Memory B cell (primary cell): ENCODE results near the gene GKN1.
A peak's percentile ranks its signal among the peaks of the same experiment; 100 is the strongest.

Experiments
- ATAC-seq: fragments of 150-1000 bp; cut with Tn5 transposase; 2 replicates; pipeline ENCODE4 v1.10.0; 2021; ENCODE audit warnings: low read depth, mild to moderate bottlenecking, moderate library complexity
- DNase-seq, 2 donors: peaks; one replicate each; pipeline ENCODE4 v3.0.0; 2022; ENCODE audit warnings: low spot score in 2 of 2
- H3K27ac Mint-ChIP-seq: one replicate; pipeline ENCODE4 v1.8.0; 2022; ENCODE audit warnings: mild to moderate bottlenecking, moderate library complexity, mixed read lengths
- H3K27me3 Mint-ChIP-seq: one replicate; pipeline ENCODE4 v1.8.0; 2022; ENCODE audit warnings: mixed read lengths
- H3K36me3 Mint-ChIP-seq: one replicate; pipeline ENCODE4 v1.8.0; 2022; ENCODE audit warnings: mild to moderate bottlenecking, mixed read lengths
- H3K4me1 Mint-ChIP-seq: one replicate; pipeline ENCODE4 v1.8.0; 2022; ENCODE audit warnings: mixed read lengths
- H3K4me3 Mint-ChIP-seq: one replicate; pipeline ENCODE4 v1.8.0; 2022; ENCODE audit warnings: mild to moderate bottlenecking, moderate library complexity, mixed read lengths
- H3K9me3 Mint-ChIP-seq: one replicate; pipeline ENCODE4 v1.8.0; 2022; ENCODE audit warnings: mixed read lengths

The GKN1 gene

GRCh38 chr2:69007169-69007568, 32.7 kb downstream of the GKN1 start:
- peaks cover 5% of the 10 kb centered on the region for H3K9me3 Mint-ChIP-seq
- peaks cover 26% of the 10 kb centered on the region for H3K27me3 Mint-ChIP-seq
- DNase-seq = no peak
- no peak overlapping the region for H3K27ac Mint-ChIP-seq
- H3K36me3 Mint-ChIP-seq = no peaks in the 10 kb centered on the region
- H3K4me1 Mint-ChIP-seq = no peaks in the 10 kb centered on the region
- no peak for ATAC-seq
- H3K4me3 Mint-ChIP-seq = no peak overlapping the region

GRCh38 chr2:69007603-69008002, 33.2 kb downstream of the GKN1 start:
- DNase-seq = no peak
- peaks cover 1% of the 10 kb centered on the region for H3K36me3 Mint-ChIP-seq
- peaks cover 3% of the 10 kb centered on the region for H3K9me3 Mint-ChIP-seq
- no peak overlapping the region for H3K4me3 Mint-ChIP-seq
- H3K4me1 Mint-ChIP-seq = peaks cover 2% of the 10 kb centered on the region
- no peak overlapping the region for H3K27ac Mint-ChIP-seq
- ATAC-seq = no peak
- peaks cover 24% of the 10 kb centered on the region for H3K27me3 Mint-ChIP-seq

- DNase-seq = no peak
- peaks cover 2% of the 10 kb centered on the region for H3K36me3 Mint-ChIP-seq
- no peak for ATAC-seq
- H3K27me3 Mint-ChIP-seq = peaks cover 21% of the 10 kb centered on the region
- peaks cover 16% of the 10 kb centered on the region for H3K4me1 Mint-ChIP-seq
- no peaks in the 10 kb centered on the region for H3K9me3 Mint-ChIP-seq
- H3K27ac Mint-ChIP-seq = no peak overlapping the region
- no peak overlapping the region for H3K4me3 Mint-ChIP-seq
Measured at GRCh38 chr2:69010437-69011194, 36.2 kb downstream of the GKN1 start.

- no peak for ATAC-seq
- peaks cover 16% of the 10 kb centered on the region for H3K4me1 Mint-ChIP-seq
- H3K27ac Mint-ChIP-seq = no peak overlapping the region
- no peak overlapping the region for H3K4me3 Mint-ChIP-seq
- DNase-seq = no peak
- H3K36me3 Mint-ChIP-seq = peaks cover 2% of the 10 kb centered on the region
- no peaks in the 10 kb centered on the region for H3K9me3 Mint-ChIP-seq
- H3K27me3 Mint-ChIP-seq = peaks cover 21% of the 10 kb centered on the region
Measured at GRCh38 chr2:69011611-69012157, 37.2 kb downstream of the GKN1 start.

GRCh38 chr2:69012310-69013141, 38.1 kb downstream of the GKN1 start:
- Mint-ChIP-seq H3K27ac (no peak overlapping the region), H3K4me3 (peak overlapping the region; percentile 81), H3K27me3 (peaks cover 24% of the 10 kb centered on the region), H3K9me3 (no peaks in the 10 kb centered on the region), H3K36me3 (peaks cover 2% of the 10 kb centered on the region), H3K4me1 (peaks cover 16% of the 10 kb centered on the region)
- peak; percentile 69 for ATAC-seq
- DNase-seq = peak; percentile 44 to 59

GRCh38 chr2:69013142-69013839, 38.9 kb downstream of the GKN1 start, which contains the start of gene ANTXR1:
Gene ANTXR1, plus strand, starts transcription at chr2:69013179. Its CDS starts 321 bp downstream, at chr2:69013500.
- H3K36me3 Mint-ChIP-seq = peaks cover 2% of the 10 kb centered on the region
- H3K4me1 Mint-ChIP-seq = peaks cover 16% of the 10 kb centered on the region
- H3K27ac Mint-ChIP-seq = no peak within 1 kb of the TSS
- peaks cover 29% of the 10 kb centered on the region for H3K27me3 Mint-ChIP-seq
- DNase-seq (peak in 1 of 2 donors; percentile 23), ATAC-seq (peak; percentile 60)
- peak within 1 kb of the TSS; percentile 81 for H3K4me3 Mint-ChIP-seq
- no peaks in the 10 kb centered on the region for H3K9me3 Mint-ChIP-seq

GRCh38 chr2:69013840-69014821, 39.7 kb downstream of the GKN1 start:
- ATAC-seq (no peak), DNase-seq (peak in 1 of 2 donors; percentile 17)
- H3K9me3 Mint-ChIP-seq = no peaks in the 10 kb centered on the region
- H3K36me3 Mint-ChIP-seq = peaks cover 2% of the 10 kb centered on the region
- H3K4me1 Mint-ChIP-seq = peaks cover 16% of the 10 kb centered on the region
- no peak overlapping the region for H3K27ac Mint-ChIP-seq
- H3K27me3 Mint-ChIP-seq = peaks cover 29% of the 10 kb centered on the region
- peak overlapping the region; percentile 56 for H3K4me3 Mint-ChIP-seq

GRCh38 chr2:69017080-69017479, 42.6 kb downstream of the GKN1 start:
- H3K9me3 Mint-ChIP-seq = no peaks in the 10 kb centered on the region
- H3K27me3 Mint-ChIP-seq = peaks cover 24% of the 10 kb centered on the region
- no peak overlapping the region for H3K27ac Mint-ChIP-seq
- no peak for ATAC-seq
- H3K36me3 Mint-ChIP-seq = peaks cover 2% of the 10 kb centered on the region
- peaks cover 16% of the 10 kb centered on the region for H3K4me1 Mint-ChIP-seq
- DNase-seq = no peak
- no peak overlapping the region for H3K4me3 Mint-ChIP-seq

GRCh38 chr2:69017835-69018234, 43.4 kb downstream of the GKN1 start:
- Mint-ChIP-seq H3K4me3 (no peak overlapping the region), H3K4me1 (peaks cover 12% of the 10 kb centered on the region), H3K36me3 (no peaks in the 10 kb centered on the region), H3K9me3 (no peaks in the 10 kb centered on the region), H3K27me3 (peaks cover 20% of the 10 kb centered on the region), H3K27ac (no peak overlapping the region)
- ATAC-seq (no peak), DNase-seq (no peak)

- DNase-seq (no peak), ATAC-seq (no peak)
- H3K4me1 Mint-ChIP-seq = peaks cover 6% of the 10 kb centered on the region
- H3K4me3 Mint-ChIP-seq = no peak overlapping the region
- no peak overlapping the region for H3K27ac Mint-ChIP-seq
- peaks cover 16% of the 10 kb centered on the region for H3K27me3 Mint-ChIP-seq
- H3K9me3 Mint-ChIP-seq = no peaks in the 10 kb centered on the region
- no peaks in the 10 kb centered on the region for H3K36me3 Mint-ChIP-seq
Measured at GRCh38 chr2:69018678-69019095, 44.3 kb downstream of the GKN1 start.

GRCh38 chr2:69020496-69021426, 46.3 kb downstream of the GKN1 start:
- Mint-ChIP-seq H3K9me3 (no peaks in the 10 kb centered on the region), H3K27me3 (peaks cover 16% of the 10 kb centered on the region), H3K4me1 (no peaks in the 10 kb centered on the region), H3K36me3 (no peaks in the 10 kb centered on the region), H3K4me3 (no peak overlapping the region), H3K27ac (no peak overlapping the region)
- ATAC-seq (no peak), DNase-seq (no peak)

- no peak for ATAC-seq
- H3K36me3 Mint-ChIP-seq = no peaks in the 10 kb centered on the region
- no peak overlapping the region for H3K27ac Mint-ChIP-seq
- H3K27me3 Mint-ChIP-seq = peaks cover 17% of the 10 kb centered on the region
- no peaks in the 10 kb centered on the region for H3K9me3 Mint-ChIP-seq
- no peaks in the 10 kb centered on the region for H3K4me1 Mint-ChIP-seq
- DNase-seq = no peak
- no peak overlapping the region for H3K4me3 Mint-ChIP-seq
Measured at GRCh38 chr2:69021727-69022126, 47.3 kb downstream of the GKN1 start.
